ENCODE data around the gene CRY1.
"Not testable (repeated sequence)": the region's sequence is repeated elsewhere in the genome, so short reads cannot be mapped to it uniquely, and the experiment has no call there.

CRY1 gene

GRCh38 chr12:107017042-107017441 lies 76.3 kb downstream of the CRY1 start:
- no peak for TF ChIP-seq CTCF (IDR thresholded peaks at IDR 0.05)
- H3K27me3 ChIP-seq, result no peaks in the 10 kb centered on the region
- no peak overlapping the region for H3K27ac ChIP-seq
- H3K9me3 ChIP-seq, result no peaks in the 10 kb centered on the region
- H3K4me1 ChIP-seq (ENCODE audit: control insufficient read depth in 1 of 2, insufficient read depth in 1 of 2, low read depth in 1 of 2, low read length in 1 of 2), result no peaks in the 10 kb centered on the region
- H3K4me3 ChIP-seq (ENCODE audit: low read depth in 1 of 2, low read length in 1 of 2), result no peak overlapping the region
- H3K36me3 ChIP-seq, result no peaks in the 10 kb centered on the region

GRCh38 chr12:107014055-107014454 lies 79.3 kb downstream of the CRY1 start:
- Histone ChIP-seq H3K27ac (no peak overlapping the region), H3K36me3 (no peaks in the 10 kb centered on the region), H3K9me3 (no peaks in the 10 kb centered on the region), H3K4me1 (ENCODE audit: control insufficient read depth in 1 of 2, insufficient read depth in 1 of 2, low read depth in 1 of 2, low read length in 1 of 2) (no peaks in the 10 kb centered on the region), H3K27me3 (no peaks in the 10 kb centered on the region), H3K4me3 (ENCODE audit: low read depth in 1 of 2, low read length in 1 of 2) (no peak overlapping the region)
- no peak for TF ChIP-seq CTCF (IDR thresholded peaks at IDR 0.05)

- no peak overlapping the region for H3K27ac ChIP-seq
- no peaks in the 10 kb centered on the region for H3K9me3 ChIP-seq
- H3K4me3 ChIP-seq (ENCODE audit: low read depth in 1 of 2, low read length in 1 of 2), result no peak overlapping the region
- no peak for TF ChIP-seq CTCF (IDR thresholded peaks at IDR 0.05)
- no peaks in the 10 kb centered on the region for H3K4me1 ChIP-seq (ENCODE audit: control insufficient read depth in 1 of 2, insufficient read depth in 1 of 2, low read depth in 1 of 2, low read length in 1 of 2)
- no peaks in the 10 kb centered on the region for H3K27me3 ChIP-seq
- no peaks in the 10 kb centered on the region for H3K36me3 ChIP-seq
Observed at GRCh38 chr12:107012736-107013425, 80.5 kb downstream of the CRY1 start.

GRCh38 chr12:107011519-107011918 lies 81.8 kb downstream of the CRY1 start:
- no peak for TF ChIP-seq CTCF (IDR thresholded peaks at IDR 0.05)
- no peaks in the 10 kb centered on the region for H3K27me3 ChIP-seq
- H3K36me3 ChIP-seq, result no peaks in the 10 kb centered on the region
- no peaks in the 10 kb centered on the region for H3K4me1 ChIP-seq (ENCODE audit: control insufficient read depth in 1 of 2, insufficient read depth in 1 of 2, low read depth in 1 of 2, low read length in 1 of 2)
- no peak overlapping the region for H3K27ac ChIP-seq
- H3K4me3 ChIP-seq (ENCODE audit: low read depth in 1 of 2, low read length in 1 of 2), result no peak overlapping the region
- H3K9me3 ChIP-seq, result no peaks in the 10 kb centered on the region

- Histone ChIP-seq H3K4me3 (ENCODE audit: low read depth in 1 of 2, low read length in 1 of 2) (no peak overlapping the region), H3K27ac (no peak overlapping the region), H3K4me1 (ENCODE audit: control insufficient read depth in 1 of 2, insufficient read depth in 1 of 2, low read depth in 1 of 2, low read length in 1 of 2) (no peaks in the 10 kb centered on the region), H3K27me3 (no peaks in the 10 kb centered on the region), H3K9me3 (no peaks in the 10 kb centered on the region), H3K36me3 (no peaks in the 10 kb centered on the region)
- no peak for TF ChIP-seq CTCF (IDR thresholded peaks at IDR 0.05)
Observed at GRCh38 chr12:107007411-107007810, 85.9 kb downstream of the CRY1 start.

- H3K4me3 ChIP-seq (ENCODE audit: low read depth in 1 of 2, low read length in 1 of 2); H3K27ac ChIP-seq; H3K4me1 ChIP-seq (ENCODE audit: control insufficient read depth in 1 of 2, insufficient read depth in 1 of 2, low read depth in 1 of 2, low read length in 1 of 2); H3K27me3 ChIP-seq; H3K36me3 ChIP-seq; H3K9me3 ChIP-seq: not testable (repeated sequence)
Observed at GRCh38 chr12:107002665-107003064, 90.7 kb downstream of the CRY1 start.

Data from neutrophil (primary cell).